PC-3 (cell line): ENCODE data around the gene HAPLN2. TPM values are rescaled to one million over a fixed set of nuclear protein-coding genes. Genes with fewer than 3 reads are reported as not detected.
A peak's percentile ranks its signal among the peaks of the same experiment; 100 is the strongest.
"Not testable (repeated sequence)": the region's sequence is repeated elsewhere in the genome, so short reads cannot be mapped to it uniquely, and the experiment has no call there.

Experiments used
- ATAC-seq: fragments of 200-7000 bp; cut with Tn5 transposase; 2 replicates; pipeline ENCODE4 v1.9.1; 2020; ENCODE audit warnings: mild to moderate bottlenecking, moderate library complexity
- BruUV-seq: library from RNA; stranded (reverse); fragments of 400-500 nt; replicated peaks from 2 replicates; lab custom pipeline; 2021; lab: Mats Ljungman, UMichigan
- CTCF ChIA-PET: fragments of 300-600 bp; sonication (Branson Sonifier 250); formaldehyde crosslinking; loops from one replicate; lab custom pipeline; 2022; ENCODE audit warnings: antibody characterized with exemption; lab: Charles Lee
- POLR2A ChIA-PET: fragments of 300-600 bp; sonication (Branson Sonifier 250); formaldehyde crosslinking; loops from one replicate; lab custom pipeline; 2022; ENCODE audit warnings: antibody characterized with exemption; ENCODE audit not compliant: unreplicated experiment; lab: Charles Lee
- DNase-seq: peaks from one replicate; pipeline ENCODE4 v3.0.0-alpha.2; 2015
- H2AFZ ChIP-seq: fragments of 300-600 bp; sonication (generic); 2 replicates; pipeline ENCODE4 v1.6.0; 2016; ENCODE audit warnings: antibody characterized with exemption, low read length
- H3F3A ChIP-seq: fragments of 300-600 bp; sonication (generic); one replicate; pipeline ENCODE4 v1.6.0; 2017; ENCODE audit warnings: antibody characterized with exemption, low read length, control low read depth, mild to moderate bottlenecking; ENCODE audit not compliant: unreplicated experiment
- H3K27ac ChIP-seq: fragments of 300-600 bp; sonication (generic); 2 replicates; pipeline ENCODE4 v1.5.1; 2016; ENCODE audit warnings: mild to moderate bottlenecking, low read length
- H3K27me3 ChIP-seq: fragments of 300-600 bp; sonication (generic); 2 replicates; pipeline ENCODE4 v1.6.1; 2016; ENCODE audit warnings: low read length, mixed read lengths
- H3K36me3 ChIP-seq: fragments of 300-600 bp; sonication (generic); 2 replicates; pipeline ENCODE4 v1.6.1; 2016; ENCODE audit warnings: low read depth, mixed run types, low read length, mixed read lengths
- H3K4me1 ChIP-seq: fragments of 300-600 bp; sonication (generic); 2 replicates; pipeline ENCODE4 v1.5.1; 2016; ENCODE audit warnings: low read length; ENCODE audit not compliant: insufficient read depth
- H3K4me2 ChIP-seq: fragments of 300-600 bp; sonication (generic); 2 replicates; pipeline ENCODE4 v1.6.0; 2016; ENCODE audit warnings: low read length
- H3K4me3 ChIP-seq: fragments of 300-600 bp; sonication (generic); 2 replicates; pipeline ENCODE4 v1.5.1; 2016; ENCODE audit warnings: mild to moderate bottlenecking, low read length, mixed read lengths
- H3K79me2 ChIP-seq: fragments of 300-600 bp; sonication (generic); 2 replicates; pipeline ENCODE4 v1.6.1; 2017; ENCODE audit warnings: low read length, mixed read lengths
- H3K9ac ChIP-seq: fragments of 300-600 bp; sonication (generic); 2 replicates; pipeline ENCODE4 v1.6.0; 2016; ENCODE audit warnings: mild to moderate bottlenecking, low read length
- H3K9me2 ChIP-seq: fragments of 300-600 bp; sonication (generic); replicated peaks from 2 replicates; pipeline ENCODE4 v1.6.1; 2016; ENCODE audit warnings: mixed run types, low read length, mixed read lengths
- H3K9me3 ChIP-seq: fragments of 300-600 bp; sonication (generic); 2 replicates; pipeline ENCODE4 v1.6.1; 2016; ENCODE audit warnings: low read length, mixed read lengths
- H4K20me1 ChIP-seq: fragments of 300-600 bp; sonication (generic); 2 replicates; pipeline ENCODE4 v1.6.1; 2016; ENCODE audit warnings: low read length, mixed read lengths
- EZH2 ChIP-seq: fragments of 300-600 bp; sonication (generic); IDR thresholded peaks from one replicate; pipeline ENCODE4 v1.6.1; 2017; ENCODE audit warnings: antibody characterized with exemption, mild to moderate bottlenecking, low read length; ENCODE audit not compliant: unreplicated experiment
- EZH2phosphoT487 ChIP-seq: fragments of 300-600 bp; sonication (generic); IDR thresholded peaks from 2 replicates; pipeline ENCODE4 v1.6.1; 2018; ENCODE audit warnings: mild to moderate bottlenecking, antibody characterized with exemption, low read length, borderline replicate concordance
- intact Hi-C: fragments of 100-400 bp; cut with micrococcal nuclease; formaldehyde crosslinking; loops from 2 replicates; pipeline ENCODE4 v1.9.0; 2023
- total RNA-seq: library from RNA; depleted of rRNA; stranded (reverse); fragments of >200 nt; gene quantifications from 2 replicates; pipeline ENCODE4 v1.2.3, GENCODE V29; 2014
- TF ChIP-seq, protein P1 (sequence below): fragments of 300-600 bp; sonication (generic); conservative IDR thresholded peaks from 2 replicates; pipeline ENCODE4 v1.5.1; 2017; ENCODE audit warnings: antibody characterized with exemption, low read depth, mild to moderate bottlenecking, low read length

HAPLN2 gene
- total RNA-seq, 1 experiment from 2014 or later, result 1.1 TPM

- ATAC-seq (no peak), DNase-seq (no peak)
- TF ChIP-seq, protein P1, sequence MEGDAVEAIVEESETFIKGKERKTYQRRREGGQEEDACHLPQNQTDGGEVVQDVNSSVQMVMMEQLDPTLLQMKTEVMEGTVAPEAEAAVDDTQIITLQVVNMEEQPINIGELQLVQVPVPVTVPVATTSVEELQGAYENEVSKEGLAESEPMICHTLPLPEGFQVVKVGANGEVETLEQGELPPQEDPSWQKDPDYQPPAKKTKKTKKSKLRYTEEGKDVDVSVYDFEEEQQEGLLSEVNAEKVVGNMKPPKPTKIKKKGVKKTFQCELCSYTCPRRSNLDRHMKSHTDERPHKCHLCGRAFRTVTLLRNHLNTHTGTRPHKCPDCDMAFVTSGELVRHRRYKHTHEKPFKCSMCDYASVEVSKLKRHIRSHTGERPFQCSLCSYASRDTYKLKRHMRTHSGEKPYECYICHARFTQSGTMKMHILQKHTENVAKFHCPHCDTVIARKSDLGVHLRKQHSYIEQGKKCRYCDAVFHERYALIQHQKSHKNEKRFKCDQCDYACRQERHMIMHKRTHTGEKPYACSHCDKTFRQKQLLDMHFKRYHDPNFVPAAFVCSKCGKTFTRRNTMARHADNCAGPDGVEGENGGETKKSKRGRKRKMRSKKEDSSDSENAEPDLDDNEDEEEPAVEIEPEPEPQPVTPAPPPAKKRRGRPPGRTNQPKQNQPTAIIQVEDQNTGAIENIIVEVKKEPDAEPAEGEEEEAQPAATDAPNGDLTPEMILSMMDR, result no peak
- TF ChIP-seq EZH2 (no peak), EZH2phosphoT487 (no peak)
- Histone ChIP-seq H3K27me3 (no peaks in the 10 kb centered on the region), H3K9me2 (no peaks in the 10 kb centered on the region), H3K4me1 (peaks cover 20% of the 10 kb centered on the region), H2AFZ (peak overlapping the region; percentile 99), H3K79me2 (peaks cover 43% of the 10 kb centered on the region), H3K27ac (peak overlapping the region; percentile 53), H3K9ac (peak overlapping the region; percentile 92), H3K9me3 (no peaks in the 10 kb centered on the region), H3F3A (no peaks in the 10 kb centered on the region), H3K36me3 (peaks cover 25% of the 10 kb centered on the region), H3K4me2 (peak overlapping the region; percentile 93), H3K4me3 (peak overlapping the region; percentile 94), H4K20me1 (no peaks in the 10 kb centered on the region)
- BruUV-seq, result TSS peak; percentile 68
- intact Hi-C loops, result no loop called here
- POLR2A ChIA-PET, result interaction anchor here (0.5 to 0.6 kb wide), 3 partner anchors 50 to 101 kb away, joined by 3 to 19 read pairs (median 4); partner anchors contain the start of gene MEF2D
- CTCF ChIA-PET, result no interaction called here
Observed at GRCh38 chr1:156601892-156602291, 17.3 kb upstream of the HAPLN2 start.

DNA sequence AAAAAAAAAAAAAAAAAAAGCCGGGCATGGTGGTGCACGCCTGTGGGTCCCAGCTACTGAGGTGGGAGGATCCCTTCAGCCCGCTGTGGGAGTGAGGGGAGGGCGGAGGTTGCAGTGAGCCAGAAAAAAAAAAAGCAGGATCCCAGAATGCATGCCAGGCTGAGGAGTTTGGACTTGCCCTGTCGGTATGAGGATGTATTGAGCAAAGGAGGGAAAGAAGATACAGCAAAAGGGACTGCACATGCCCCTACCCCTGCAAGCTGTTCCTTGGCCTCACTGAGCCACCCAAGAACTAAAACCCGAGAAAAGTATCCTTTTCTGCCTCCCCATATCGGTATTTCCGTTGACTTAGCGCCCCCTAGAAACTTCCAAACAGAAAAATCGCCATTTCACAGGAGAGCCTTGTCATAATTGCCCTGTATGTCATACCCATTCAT is 16.6 kb upstream of the HAPLN2 start:
- Histone ChIP-seq H3F3A (no peaks in the 10 kb centered on the region), H3K36me3 (peaks cover 18% of the 10 kb centered on the region), H3K9me3 (no peaks in the 10 kb centered on the region), H3K4me1 (peaks cover 20% of the 10 kb centered on the region), H3K27ac (no peak overlapping the region), H2AFZ (no peak overlapping the region), H3K27me3 (no peaks in the 10 kb centered on the region), H3K4me3 (no peak overlapping the region), H3K4me2 (no peak overlapping the region), H3K9ac (no peak overlapping the region), H4K20me1 (no peaks in the 10 kb centered on the region), H3K9me2 (no peaks in the 10 kb centered on the region), H3K79me2 (peaks cover 43% of the 10 kb centered on the region)
- ChIA-PET POLR2A (no interaction called here), CTCF (no interaction called here)
- TF ChIP-seq, protein P1, result peak; percentile 70
- TF ChIP-seq EZH2, result no peak
- TF ChIP-seq EZH2phosphoT487, result no peak
- ATAC-seq, result no peak
- DNase-seq, result peak; percentile 33
- BruUV-seq, result no TSS peak
- intact Hi-C loops, result no loop called here

GRCh38 chr1:156607344-156607743 is 11.9 kb upstream of the HAPLN2 start:
- H3K9ac ChIP-seq, BruUV-seq, H3K9me2 ChIP-seq, H3K4me3 ChIP-seq, H2AFZ ChIP-seq, H3K27ac ChIP-seq, POLR2A ChIA-PET, H3K4me1 ChIP-seq, H3K4me2 ChIP-seq, intact Hi-C loops, H4K20me1 ChIP-seq, H3K9me3 ChIP-seq, ATAC-seq, CTCF ChIA-PET, H3K36me3 ChIP-seq, H3K79me2 ChIP-seq, H3K27me3 ChIP-seq, H3F3A ChIP-seq, DNase-seq: not testable (repeated sequence)
